Astrocyte (in vitro differentiated cells and primary cell): ENCODE data around the gene TARS2.

Experiments
- EZH2 ChIP-seq: IDR thresholded peaks from 2 replicates; pipeline ENCODE4 v1.6.1; 2012; ENCODE audit warnings: mild to moderate bottlenecking, low read length, inconsistent platforms; ENCODE audit not compliant: insufficient read depth
- TF ChIP-seq, protein P1 (sequence below): IDR thresholded peaks from 2 replicates; pipeline ENCODE4 v1.5.1; 2011; ENCODE audit warnings: low read depth, mild to moderate bottlenecking, inconsistent platforms, low read length, moderate library complexity; ENCODE audit not compliant: insufficient read depth

DNA sequence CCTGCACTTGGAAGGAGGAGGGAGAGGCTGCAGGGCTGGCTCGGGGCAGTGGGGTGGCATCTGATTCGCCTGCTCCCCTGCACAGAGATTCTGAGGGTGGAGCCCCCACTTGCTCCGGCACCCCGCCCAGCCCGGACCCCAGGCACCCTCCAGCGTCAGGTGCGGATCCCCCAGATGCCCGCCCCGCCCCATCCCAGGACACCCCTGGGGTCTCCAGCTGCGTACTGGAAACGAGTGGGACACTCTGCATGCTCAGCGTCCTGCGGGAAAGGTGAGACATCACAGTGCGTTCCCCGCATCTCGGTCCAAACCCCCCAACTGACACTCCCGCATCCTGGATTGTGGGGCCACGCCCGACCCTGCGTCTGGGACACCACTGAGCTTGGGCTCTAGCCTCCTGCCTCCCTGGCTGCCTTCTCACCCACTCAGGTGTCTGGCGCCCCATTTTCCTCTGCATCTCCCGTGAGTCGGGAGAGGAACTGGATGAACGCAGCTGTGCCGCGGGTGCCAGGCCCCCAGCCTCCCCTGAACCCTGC, 69.9 kb downstream of the TARS2 start:
- TF ChIP-seq, protein P1, sequence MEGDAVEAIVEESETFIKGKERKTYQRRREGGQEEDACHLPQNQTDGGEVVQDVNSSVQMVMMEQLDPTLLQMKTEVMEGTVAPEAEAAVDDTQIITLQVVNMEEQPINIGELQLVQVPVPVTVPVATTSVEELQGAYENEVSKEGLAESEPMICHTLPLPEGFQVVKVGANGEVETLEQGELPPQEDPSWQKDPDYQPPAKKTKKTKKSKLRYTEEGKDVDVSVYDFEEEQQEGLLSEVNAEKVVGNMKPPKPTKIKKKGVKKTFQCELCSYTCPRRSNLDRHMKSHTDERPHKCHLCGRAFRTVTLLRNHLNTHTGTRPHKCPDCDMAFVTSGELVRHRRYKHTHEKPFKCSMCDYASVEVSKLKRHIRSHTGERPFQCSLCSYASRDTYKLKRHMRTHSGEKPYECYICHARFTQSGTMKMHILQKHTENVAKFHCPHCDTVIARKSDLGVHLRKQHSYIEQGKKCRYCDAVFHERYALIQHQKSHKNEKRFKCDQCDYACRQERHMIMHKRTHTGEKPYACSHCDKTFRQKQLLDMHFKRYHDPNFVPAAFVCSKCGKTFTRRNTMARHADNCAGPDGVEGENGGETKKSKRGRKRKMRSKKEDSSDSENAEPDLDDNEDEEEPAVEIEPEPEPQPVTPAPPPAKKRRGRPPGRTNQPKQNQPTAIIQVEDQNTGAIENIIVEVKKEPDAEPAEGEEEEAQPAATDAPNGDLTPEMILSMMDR: no peak
- TF ChIP-seq EZH2: no peak
